ENCODE results near the gene CREB3L2.
"Not testable (repeated sequence)": the region's sequence is repeated elsewhere in the genome, so short reads cannot be mapped to it uniquely, and the experiment has no call there.

CREB3L2 gene

DNA sequence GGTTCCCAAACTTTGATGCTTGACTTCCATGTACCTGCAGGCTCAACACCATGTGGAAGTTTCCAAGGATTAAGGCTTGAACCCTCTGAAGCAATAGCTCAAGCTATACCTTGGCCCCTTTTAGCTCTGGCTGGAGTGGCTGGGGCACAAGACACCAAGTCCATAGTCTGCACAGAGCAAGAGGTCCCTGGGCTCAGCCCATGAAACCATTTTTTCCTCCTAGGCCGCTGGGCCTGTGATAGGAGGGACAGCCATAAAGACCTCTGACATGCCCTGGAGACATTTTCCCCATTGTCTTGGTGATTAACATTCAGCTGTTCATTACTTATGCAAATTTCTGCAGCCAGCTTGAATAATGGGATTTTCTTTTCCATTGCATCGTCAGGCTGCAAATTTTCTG is 169.5 kb downstream of the CREB3L2 start:
- no peak for DNase-seq

DNA sequence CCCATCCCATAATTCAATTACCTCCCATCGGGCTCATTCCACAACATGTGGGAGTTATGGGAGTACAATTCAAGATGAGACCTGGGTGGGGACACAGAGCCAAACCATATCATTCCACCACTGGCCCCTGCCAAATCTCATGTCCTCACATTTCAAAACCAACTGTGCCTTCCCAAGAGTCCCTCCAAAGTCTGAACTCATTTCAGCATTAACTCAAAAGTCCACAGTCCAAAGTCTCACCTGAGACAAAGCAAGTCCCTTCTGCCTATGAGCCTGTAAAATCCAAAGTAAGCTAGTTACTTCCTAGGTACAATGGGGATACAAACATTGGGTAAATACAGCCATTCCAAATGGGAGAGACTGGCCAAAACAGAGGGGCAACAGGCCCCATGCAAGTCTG is 170.3 kb downstream of the CREB3L2 start:
- not testable (repeated sequence) for DNase-seq

DNA sequence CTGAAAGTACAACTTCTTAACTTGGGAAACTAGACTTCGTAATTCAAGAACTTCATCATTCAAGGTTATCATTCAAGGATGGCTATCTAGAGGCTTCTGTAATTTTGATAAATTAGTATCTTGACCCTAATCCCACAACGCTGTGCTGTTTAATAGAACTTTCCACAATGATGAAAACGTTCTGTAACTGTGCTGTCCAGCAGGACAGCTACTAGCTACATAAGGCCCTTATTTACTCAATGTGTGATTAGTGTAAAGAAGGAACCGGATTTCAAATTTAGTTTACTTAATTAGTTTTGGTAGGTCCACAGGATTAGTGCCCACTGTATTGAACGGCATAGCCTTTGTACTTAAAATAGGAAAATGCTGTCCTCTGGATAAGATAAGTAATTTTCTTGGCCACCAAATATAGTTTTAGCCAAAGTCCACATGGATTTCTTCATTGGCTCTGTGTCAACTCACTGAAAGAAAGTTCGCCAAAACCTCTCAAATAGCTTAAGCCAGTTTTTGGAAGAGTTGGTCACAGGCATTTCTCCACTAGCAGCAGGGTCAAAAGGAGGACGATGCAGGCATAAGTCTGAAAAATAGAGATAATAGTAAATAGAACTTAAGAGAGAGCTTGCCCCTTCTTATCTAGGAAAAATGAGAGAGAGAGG is 172.4 kb downstream of the CREB3L2 start:
- no peak for DNase-seq

DNA sequence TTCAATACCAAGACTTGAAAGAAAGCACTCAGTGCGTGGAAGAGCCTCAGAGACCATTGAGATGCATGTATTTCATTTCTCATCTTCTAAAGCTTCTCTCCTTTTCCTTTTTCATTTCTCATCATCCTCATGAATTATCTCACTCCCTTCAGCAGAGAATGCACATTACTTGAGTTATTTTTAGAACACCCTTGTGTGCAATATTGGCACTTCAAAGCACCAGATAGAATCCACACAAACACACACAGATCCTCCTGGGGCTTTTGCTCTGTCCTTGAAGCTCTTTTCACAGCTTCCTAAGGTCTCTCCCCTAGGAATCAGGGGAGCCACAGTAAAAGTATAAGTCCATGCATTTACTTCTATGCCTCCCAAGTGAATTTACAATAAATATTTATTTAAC is 173.4 kb downstream of the CREB3L2 start:
- no peak for DNase-seq

DNA sequence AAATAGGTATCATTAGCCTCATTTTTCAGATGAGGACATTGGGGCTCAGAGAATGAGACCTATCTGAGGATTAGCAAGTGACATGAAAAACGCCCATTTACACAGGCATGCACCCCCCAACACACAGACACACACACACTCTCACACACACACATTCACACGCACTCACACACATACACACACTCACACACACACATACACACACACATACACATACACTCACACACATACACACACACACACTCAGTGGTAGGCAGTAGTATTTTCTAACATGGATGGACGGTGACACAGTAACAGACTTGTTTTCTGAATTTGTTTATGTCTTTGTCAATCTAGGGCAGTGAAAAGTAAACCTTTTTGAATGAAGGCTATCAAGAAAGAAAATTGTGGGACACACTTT is 176.4 kb downstream of the CREB3L2 start:
- no peak for DNase-seq

All from NCI-H748 treated with DMSO at 0.1 percent for 48 hours (cell line).